Heart left ventricle (tissue), 13 donors: ENCODE results near the gene STX16.

Experiments
- POLR2A ChIP-seq, 2 donors: fragments of 450-650 bp; IDR thresholded peaks; one replicate each; pipeline ENCODE4 v1.6.1; 2017; ENCODE audit warnings: antibody characterized with exemption in 2 of 2, mild to moderate bottlenecking in 2 of 2, moderate library complexity in 2 of 2
- TF ChIP-seq, protein P1 (sequence below), 12 donors: fragments of 200-600 bp; sonication (generic) in 4 of 12; IDR thresholded peaks; one replicate each; pipeline versions ENCODE4 v1.5.0 to v1.8.0; 2018 to 2022; ENCODE audit warnings: antibody characterized with exemption in 12 of 12, mild to moderate bottlenecking in 5 of 12
- donor health status: ischemic (EF 13 %, LVEDD 7.1; RV severe dilation, severe dysfunction).
- donor health status: DM: no; HTN: yes; CAD: no.
- donor health status: DM: no; HTN: no; CAD: no.
- donor health status: ischemic (EF 25% LVEDD 6.9; RV normal size, moderate dysfunction).
- donor health status: ischemic (EF 25% LVEDD 5.7; RV mildly dilated, moderate dysfunction).
- donor health status: ischemic (EF 35%, LVEDD 5.7; RV mildly dilated, moderate dysfunction).
- donor health status: nonischemic (EF 11% LVEDD 7.7; RV severe dilation, severe dysfunction).
- donor health status: DM: yes; HTN: yes; CAD: no.
- donor health status: PGD.
- donor health status: ischemic (EF 29% LVEDD 5.4; RV normal size, mild dysfunction).
- donor health status: nonischemic (EF 23%, LVEDD 6.1; RV moderate dilation, normal function).

DNA sequence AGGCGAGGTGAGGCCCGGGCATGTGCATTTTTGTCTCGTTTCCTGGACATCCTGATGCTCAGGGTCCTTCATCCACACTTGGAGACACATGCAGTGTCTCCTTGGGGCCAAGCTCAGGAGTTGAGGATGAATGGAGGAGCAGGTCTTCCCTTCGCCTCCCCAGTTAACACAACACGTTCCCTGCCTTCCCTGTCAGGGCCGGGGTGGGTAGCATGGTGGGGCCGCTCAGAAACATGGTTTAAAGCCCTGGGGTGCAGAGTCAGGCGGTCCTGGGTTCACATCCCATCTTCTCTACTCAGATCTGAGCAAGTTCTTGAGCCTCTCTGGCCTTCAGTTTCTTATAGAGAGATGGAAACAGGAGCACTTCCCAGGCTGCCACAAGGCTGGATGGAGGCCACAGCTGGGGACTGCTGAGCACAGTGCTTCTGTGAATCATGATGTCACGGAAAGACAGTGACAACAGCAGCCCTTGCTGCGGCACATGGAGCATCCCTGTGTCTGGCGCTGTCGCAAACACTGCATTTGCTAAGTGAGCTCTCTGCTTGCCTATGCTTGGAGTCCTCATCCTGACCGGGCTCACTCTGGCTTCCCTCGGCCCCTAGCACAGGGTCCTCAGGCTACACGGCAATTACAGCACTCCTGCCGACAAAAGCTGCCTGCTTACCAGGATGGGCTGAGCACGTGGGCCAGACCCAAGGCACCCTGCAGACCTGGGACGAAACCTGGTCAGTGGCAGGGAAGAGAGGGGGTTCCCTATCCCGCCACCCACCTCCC is 45.6 kb upstream of the STX16 start:
- no peak for TF ChIP-seq POLR2A (IDR thresholded peaks at IDR 0.05)
- TF ChIP-seq, protein P1, sequence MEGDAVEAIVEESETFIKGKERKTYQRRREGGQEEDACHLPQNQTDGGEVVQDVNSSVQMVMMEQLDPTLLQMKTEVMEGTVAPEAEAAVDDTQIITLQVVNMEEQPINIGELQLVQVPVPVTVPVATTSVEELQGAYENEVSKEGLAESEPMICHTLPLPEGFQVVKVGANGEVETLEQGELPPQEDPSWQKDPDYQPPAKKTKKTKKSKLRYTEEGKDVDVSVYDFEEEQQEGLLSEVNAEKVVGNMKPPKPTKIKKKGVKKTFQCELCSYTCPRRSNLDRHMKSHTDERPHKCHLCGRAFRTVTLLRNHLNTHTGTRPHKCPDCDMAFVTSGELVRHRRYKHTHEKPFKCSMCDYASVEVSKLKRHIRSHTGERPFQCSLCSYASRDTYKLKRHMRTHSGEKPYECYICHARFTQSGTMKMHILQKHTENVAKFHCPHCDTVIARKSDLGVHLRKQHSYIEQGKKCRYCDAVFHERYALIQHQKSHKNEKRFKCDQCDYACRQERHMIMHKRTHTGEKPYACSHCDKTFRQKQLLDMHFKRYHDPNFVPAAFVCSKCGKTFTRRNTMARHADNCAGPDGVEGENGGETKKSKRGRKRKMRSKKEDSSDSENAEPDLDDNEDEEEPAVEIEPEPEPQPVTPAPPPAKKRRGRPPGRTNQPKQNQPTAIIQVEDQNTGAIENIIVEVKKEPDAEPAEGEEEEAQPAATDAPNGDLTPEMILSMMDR (IDR thresholded peaks at IDR 0.05) = no peak
